Eye (tissue), 1 donor: ENCODE data around the gene PIEZO1.

Experiments
- DNase-seq: peaks from one replicate; pipeline ENCODE4 v3.0.0-alpha.2; 2015

Gene PIEZO1

GRCh38 chr16:88699180-88699579 is 85.8 kb downstream of the PIEZO1 start:
- DNase-seq = no peak

GRCh38 chr16:88698646-88699045 is 86.4 kb downstream of the PIEZO1 start:
- DNase-seq = no peak

- DNase-seq = no peak
These were observed 87.0 kb downstream of the PIEZO1 start for GRCh38 chr16:88697831-88698615.

DNA sequence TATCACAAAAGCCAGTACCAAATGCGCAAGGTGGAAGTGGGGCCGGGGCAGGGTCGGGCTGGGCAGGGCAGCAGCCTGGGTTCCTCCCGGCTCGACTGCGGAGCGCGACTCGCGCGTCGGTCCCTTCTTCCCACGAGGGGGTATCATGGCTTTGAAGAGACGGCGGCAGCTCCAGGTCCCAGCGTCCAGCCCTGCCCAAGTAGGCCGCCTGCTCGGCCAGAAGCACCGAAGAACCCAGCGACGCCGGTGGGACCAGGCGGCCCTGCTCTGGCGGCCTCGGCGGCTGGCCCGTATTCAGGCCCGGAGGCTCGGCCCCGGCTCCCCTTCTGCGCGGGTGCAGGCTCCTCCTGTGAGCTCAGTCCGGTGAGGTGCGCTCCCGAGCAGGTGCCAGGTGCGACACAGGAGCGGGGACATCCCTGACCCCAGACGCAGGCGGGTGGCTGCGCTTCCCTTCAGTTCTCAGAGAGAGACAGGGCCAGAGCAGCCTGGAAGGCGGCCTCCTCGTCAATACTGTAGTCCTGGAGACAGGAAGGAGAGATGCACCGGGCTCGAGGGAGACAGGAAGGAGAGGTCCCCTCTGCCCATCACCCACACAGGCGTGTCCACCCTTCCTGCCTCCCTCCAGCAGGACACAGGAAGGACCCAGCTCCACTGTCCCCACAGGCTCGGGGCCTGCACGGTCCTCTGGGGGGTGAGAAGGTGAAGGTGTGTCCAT is 87.7 kb downstream of the PIEZO1 start:
- no peak for DNase-seq

GRCh38 chr16:88696441-88696840 is 88.6 kb downstream of the PIEZO1 start:
- DNase-seq = no peak

GRCh38 chr16:88695753-88696152 is 89.3 kb downstream of the PIEZO1 start:
- DNase-seq = no peak

GRCh38 chr16:88695218-88695617 is 89.8 kb downstream of the PIEZO1 start:
- DNase-seq = no peak

GRCh38 chr16:88694221-88695087 is 90.6 kb downstream of the PIEZO1 start:
- no peak for DNase-seq

DNA sequence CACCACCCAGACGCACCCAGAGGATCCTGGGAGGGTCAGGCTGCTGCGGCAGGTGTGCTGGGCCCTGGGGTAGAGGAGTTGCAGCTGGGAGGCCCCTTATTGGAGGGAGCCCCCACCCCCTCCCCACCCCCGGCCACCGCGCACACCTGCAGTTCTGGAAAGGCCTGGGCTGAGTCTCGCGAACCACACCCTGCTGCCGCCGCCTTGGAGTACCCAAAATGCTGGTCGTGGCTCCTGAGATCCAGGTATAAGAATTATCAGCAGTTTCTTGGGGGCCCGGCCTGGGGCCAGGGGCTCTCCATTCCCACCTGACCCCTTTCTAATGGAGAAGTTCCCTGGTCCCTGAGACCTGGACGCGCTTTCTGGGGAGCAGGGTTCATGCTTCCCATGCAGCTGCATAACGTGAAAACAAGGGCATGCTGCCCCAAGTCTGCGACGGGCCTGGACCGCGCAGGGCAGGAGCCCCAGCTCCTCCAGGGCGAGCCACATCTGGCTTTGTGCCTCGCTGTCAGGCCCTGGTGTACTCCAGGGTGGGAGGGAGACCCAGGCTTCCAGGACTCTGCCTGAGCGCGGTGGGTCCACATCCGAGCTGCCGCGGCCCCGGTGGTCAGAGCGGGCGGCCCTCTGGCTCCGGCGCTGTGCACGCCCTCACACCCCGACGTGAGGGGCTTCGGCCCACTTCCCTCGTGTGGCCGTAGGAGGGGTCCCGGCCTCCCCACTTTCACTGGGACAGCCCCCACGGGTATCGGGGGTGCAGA is 91.4 kb downstream of the PIEZO1 start:
- no peak for DNase-seq

DNA sequence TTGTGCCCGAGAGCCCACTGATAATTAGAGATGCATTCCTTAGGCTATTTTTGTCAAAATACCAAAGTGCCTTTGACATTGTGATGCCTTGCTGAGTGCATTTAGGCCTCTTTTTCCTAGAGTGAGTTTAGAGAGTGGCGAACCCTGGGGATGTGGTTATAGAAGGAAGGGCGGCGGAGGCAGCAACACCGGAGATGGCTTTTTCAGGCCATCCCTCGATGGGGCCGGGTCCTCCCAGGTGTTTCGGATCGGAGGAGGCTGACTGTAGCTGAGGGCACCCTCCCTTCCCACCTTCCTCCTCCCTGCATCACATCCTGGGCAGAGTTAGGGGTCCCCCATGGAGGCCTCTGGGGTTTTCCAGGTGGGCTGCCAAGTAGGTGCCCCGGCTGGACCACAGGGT is 92.2 kb downstream of the PIEZO1 start:
- DNase-seq = no peak

GRCh38 chr16:88691924-88692560 is 93.0 kb downstream of the PIEZO1 start:
- DNase-seq = no peak

DNA sequence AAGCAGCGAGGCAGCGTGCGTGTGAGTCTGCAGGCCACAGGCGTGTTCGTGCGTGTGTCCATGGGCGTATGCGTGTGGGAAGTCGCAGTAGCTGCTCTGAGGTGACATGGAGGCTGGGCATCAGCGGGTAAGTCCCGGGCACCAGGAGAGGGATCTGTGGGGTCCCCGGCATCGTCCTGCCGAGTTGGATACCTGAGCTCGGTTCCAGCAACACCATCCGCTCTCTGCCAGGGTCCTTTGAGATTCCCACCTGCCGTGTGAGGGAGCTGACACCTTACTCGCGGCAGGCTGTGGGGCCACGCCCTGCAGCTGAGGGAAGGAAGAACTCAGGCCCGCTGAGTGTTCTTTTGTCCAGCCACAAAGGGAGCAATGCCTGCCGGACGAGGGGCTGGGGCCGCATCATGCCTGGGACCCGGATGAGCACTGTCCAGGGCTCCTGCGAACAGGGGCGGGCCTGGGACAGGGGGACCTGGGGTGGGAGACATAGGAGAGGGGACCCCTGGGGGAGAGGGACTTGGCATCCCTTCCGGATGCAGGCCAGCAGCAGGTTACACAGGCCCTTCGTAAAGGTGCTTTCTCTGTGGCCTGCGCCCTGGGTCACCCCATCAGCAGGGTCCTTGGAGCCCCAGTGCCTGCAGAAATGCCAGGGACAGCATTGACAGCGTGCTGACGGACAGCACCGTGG is 93.7 kb downstream of the PIEZO1 start:
- no peak for DNase-seq

DNA sequence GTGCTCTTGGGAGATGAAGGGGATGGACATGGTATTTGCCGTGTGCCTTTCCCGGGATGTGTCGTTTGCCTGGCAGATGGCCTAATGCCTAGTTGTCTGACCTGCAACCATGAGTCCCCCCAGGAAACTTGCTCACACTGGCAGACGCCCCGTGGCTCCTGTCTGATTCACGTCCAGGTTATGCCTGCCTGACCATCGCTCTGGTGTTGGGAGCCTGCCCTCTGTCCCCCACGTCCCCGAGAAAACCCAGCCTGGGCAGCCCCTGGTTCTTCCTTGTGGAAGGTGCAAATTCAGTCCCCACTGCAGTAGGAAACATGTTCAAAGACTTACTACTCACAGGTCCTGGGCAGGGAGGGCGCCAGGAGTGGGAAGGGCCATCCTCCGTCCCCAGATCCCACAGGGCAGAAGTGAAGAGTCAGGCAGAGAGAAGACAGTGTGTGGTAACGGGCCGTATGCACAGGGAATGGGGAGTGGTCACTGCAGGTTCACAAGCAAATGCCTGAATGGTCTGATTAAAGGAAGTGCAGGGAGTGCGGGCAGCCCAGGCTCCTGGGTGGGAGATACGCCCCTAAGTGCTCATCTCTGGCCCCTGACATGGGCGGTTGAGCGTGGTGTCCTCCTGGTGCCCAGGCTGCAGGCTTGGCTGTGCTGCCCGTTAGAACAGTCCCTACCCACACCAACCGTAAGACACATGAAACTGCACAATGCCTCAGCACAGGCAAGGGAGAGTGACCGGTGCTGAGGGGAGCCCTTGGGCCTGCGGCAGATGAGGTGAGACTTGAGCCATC is 94.5 kb downstream of the PIEZO1 start:
- DNase-seq = no peak

DNA sequence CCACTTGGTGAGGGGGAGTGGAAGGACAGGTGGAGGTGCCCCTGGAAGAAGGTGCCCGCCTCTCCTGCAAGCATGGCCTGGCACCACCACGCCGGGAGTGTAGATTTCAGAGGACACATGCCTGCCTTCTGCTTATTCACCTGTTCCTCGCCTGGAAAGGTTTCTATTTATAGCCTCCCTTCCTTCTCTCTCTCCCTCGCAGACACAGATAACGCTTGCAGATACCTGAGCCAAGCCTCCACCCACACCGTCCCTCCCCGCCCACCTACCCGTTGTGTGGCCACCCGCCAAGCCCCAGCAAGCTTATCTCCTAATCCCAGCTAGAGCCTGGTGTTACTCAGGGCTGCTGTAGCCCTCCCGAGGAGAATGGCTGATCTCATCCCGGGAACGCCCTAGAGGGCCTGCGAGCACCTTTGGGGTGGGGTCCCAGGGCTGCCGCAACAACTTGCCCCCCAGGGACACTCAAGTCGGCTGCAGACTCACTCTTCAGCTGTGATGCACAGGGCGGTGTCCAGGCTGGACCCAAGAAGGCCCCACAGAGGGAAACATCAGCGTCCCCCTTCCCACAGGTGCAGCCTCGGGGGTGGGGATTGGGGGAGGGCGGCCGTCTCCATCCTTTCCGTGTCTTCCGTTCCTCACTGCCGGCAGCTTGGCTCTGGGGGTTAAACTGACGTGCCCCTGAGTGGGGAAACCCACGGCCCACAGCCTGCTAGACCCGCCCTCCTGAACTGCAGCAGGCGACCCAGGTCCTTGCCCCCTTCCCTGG is 96.8 kb downstream of the PIEZO1 start:
- DNase-seq = peak; percentile 23

DNA sequence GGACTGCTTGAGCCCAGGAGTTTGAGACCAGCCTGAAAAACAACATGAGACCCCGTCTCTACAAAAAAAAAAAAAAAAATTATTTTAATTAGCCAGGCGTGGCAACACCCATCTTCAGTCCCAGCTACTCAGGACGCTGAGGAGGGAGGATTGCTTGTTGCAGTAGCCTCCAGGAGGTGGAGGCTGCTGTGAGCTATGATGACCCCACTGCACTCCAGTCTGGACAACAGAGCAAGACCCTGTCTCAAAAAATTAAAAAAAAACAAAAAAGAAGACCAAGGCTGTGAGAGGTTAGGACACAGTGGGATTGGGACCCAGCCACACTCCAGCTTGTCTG is 97.4 kb downstream of the PIEZO1 start:
- no peak for DNase-seq

DNA sequence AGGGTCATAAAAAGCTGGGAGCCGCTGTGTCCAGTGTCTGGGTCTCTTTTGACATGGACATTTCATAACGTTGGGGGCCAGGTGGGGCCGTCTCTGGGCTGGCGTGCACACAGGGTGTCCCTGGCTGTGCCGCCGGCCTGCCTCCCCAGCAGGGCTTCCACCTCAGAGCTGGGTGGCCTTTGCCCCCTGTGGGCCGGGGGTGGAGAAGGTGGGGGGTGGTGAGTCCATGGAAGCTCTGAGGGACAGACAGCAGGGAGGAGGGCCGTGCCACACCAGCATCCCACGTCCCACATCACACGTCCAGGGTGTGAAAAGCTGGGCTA is 97.8 kb downstream of the PIEZO1 start:
- DNase-seq = no peak

DNA sequence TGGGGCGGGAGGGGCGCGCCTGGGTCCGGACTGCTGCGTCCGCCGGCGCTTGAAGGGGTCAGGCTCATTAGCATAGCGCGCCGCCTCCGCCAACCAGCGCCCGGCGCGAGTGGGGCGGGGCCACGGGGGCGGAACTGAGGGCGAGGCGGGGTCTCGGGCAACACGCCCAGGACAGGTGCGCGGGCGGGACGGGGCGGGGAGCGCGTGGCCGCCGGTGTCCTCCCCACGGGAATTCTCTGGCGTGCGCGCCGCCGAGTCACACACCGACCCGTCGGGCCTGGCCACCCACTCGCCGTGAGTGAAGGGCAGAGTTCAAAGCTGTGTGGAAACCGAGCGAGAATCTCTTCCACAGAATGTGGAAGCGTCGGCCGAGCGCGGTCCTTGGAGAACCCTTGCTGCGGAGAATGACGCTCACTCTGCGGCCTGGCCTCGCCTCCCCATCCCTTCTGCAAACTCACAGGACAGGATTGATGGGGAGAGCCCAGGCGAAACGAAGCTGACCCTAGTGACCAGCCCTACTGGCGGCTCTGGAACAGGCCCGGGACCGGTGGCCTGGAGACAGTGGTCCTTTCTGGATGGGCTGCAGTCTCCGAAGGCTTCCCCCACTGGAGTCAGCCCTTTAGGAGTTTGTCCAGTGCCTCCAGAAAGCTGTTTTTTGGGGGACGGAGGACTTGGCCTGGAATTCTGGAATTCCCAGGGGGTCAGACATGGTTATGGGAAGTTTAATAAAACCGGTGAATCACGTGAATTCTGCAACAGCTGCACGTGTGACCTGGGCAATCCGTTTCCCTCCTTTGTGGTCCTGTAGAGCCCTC is 98.4 kb downstream of the PIEZO1 start, which contains the start of gene SNAI3:
Gene SNAI3 (minus strand): TSS at position 69 of the 815 bp plus-strand sequence. CDS start 101 bp downstream, outside the sequence.
- peak; percentile 88 for DNase-seq

GRCh38 chr16:88686062-88686438 is 99.0 kb downstream of the PIEZO1 start:
- no peak for DNase-seq
